Measurements from ENCODE around the gene TSPY4. TPM values are rescaled to one million over a fixed set of nuclear protein-coding genes. Genes with fewer than 3 reads are reported as not detected.
"Not testable (repeated sequence)": the region's sequence is repeated elsewhere in the genome, so short reads cannot be mapped to it uniquely, and the experiment has no call there.

Gene TSPY4, protein sequence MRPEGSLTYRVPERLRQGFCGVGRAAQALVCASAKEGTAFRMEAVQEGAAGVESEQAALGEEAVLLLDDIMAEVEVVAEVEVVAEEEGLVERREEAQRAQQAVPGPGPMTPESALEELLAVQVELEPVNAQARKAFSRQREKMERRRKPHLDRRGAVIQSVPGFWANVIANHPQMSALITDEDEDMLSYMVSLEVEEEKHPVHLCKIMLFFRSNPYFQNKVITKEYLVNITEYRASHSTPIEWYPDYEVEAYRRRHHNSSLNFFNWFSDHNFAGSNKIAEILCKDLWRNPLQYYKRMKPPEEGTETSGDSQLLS
- not detected for total RNA-seq

DNA sequence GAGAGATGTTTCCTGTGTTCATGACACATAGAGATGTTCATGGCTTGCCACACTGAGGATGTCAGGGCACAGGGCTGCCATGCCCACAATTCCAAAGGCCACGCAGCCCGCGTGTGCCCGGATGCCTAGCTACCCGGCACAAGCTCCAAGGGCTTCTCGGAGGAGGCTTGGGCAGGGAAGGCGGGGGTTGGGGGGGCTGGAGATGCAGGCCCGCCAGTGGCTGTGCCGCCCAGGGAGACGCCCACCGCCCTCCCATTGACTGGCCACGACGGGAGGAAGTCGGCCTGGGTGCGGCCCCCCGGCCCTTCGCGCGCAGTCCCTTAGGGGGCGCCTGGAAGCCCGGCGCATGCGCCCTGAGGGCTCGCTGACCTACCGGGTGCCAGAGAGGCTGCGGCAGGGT is at the start of gene TSPY4:
TSS of gene TSPY4 (plus strand) at position 301 of the 400 bp plus-strand sequence. CDS start at position 347, 46 bp downstream.
- TF ChIP-seq, protein P1, sequence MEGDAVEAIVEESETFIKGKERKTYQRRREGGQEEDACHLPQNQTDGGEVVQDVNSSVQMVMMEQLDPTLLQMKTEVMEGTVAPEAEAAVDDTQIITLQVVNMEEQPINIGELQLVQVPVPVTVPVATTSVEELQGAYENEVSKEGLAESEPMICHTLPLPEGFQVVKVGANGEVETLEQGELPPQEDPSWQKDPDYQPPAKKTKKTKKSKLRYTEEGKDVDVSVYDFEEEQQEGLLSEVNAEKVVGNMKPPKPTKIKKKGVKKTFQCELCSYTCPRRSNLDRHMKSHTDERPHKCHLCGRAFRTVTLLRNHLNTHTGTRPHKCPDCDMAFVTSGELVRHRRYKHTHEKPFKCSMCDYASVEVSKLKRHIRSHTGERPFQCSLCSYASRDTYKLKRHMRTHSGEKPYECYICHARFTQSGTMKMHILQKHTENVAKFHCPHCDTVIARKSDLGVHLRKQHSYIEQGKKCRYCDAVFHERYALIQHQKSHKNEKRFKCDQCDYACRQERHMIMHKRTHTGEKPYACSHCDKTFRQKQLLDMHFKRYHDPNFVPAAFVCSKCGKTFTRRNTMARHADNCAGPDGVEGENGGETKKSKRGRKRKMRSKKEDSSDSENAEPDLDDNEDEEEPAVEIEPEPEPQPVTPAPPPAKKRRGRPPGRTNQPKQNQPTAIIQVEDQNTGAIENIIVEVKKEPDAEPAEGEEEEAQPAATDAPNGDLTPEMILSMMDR (IDR thresholded peaks at IDR 0.05; ENCODE audit: low read depth): not testable (repeated sequence)

DNA sequence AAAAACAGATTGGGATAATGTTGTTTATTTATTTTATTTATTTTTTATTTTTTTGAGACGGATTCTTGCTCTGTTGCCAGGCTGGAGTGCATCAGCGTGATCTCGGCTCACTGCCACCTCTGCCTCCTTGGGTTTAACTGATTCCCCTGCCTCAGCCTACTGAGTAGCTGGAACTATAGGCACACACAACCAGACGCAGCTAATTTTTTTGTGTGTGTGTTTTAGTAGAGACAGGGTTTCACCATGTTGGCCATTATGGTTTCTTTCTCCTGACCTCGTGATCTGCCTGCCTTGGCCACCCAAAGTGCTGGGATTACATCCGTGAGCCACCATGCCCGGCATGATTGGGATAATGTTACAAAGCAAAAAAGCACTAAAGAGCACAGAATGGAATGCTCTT is 16.3 kb upstream of the TSPY4 start:
- TF ChIP-seq, protein P1 (IDR thresholded peaks at IDR 0.05; ENCODE audit: low read depth): no peak

DNA sequence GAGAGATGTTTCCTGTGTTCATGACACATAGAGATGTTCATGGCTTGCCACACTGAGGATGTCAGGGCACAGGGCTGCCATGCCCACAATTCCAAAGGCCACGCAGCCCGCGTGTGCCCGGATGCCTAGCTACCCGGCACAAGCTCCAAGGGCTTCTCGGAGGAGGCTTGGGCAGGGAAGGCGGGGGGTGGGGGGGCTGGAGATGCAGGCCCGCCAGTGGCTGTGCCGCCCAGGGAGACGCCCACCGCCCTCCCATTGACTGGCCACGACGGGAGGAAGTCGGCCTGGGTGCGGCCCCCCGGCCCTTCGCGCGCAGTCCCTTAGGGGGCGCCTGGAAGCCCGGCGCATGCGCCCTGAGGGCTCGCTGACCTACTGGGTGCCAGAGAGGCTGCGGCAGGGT is 20.2 kb downstream of the TSPY4 start, which contains the start of gene TSPY8:
TSS of gene TSPY8 (plus strand) at position 301 of the 400 bp plus-strand sequence. CDS start at position 347, 46 bp downstream.
- TF ChIP-seq, protein P1 (IDR thresholded peaks at IDR 0.05; ENCODE audit: low read depth): not testable (repeated sequence)

Small RNA genes lying within 50 kb of the gene (small RNA-seq; reads per million reads assigned to genes)
- gene AC006158.1: not detected

Other genes with a start within 250 kb of the TSPY4 start
- gene TSPY8, start 20.3 kb downstream of the TSPY4 start, total RNA-seq: not detected
- not detected for gene TSPY3, start 61.0 kb downstream of the TSPY4 start, total RNA-seq
- gene TSPY1, start 129.5 kb downstream of the TSPY4 start, total RNA-seq: not detected
- not detected for gene TSPY9, start 149.8 kb downstream of the TSPY4 start, total RNA-seq
- gene TSPY10, start 190.4 kb downstream of the TSPY4 start, total RNA-seq: not detected

Data from subcutaneous adipose tissue (tissue), 4 donors.